PC-3 (cell line): ENCODE results near the gene GSX2.

ENCODE experiments used
- CTCF ChIP-seq: fragments of 300-600 bp; sonication (generic); conservative IDR thresholded peaks from 2 replicates; pipeline ENCODE4 v1.5.1; 2017; ENCODE audit warnings: antibody characterized with exemption, low read depth, mild to moderate bottlenecking, low read length
- EZH2 ChIP-seq: fragments of 300-600 bp; sonication (generic); IDR thresholded peaks from one replicate; pipeline ENCODE4 v1.6.1; 2017; ENCODE audit warnings: antibody characterized with exemption, mild to moderate bottlenecking, low read length; ENCODE audit not compliant: unreplicated experiment

- TF ChIP-seq CTCF: no peak
- no peak for TF ChIP-seq EZH2
Observed at GRCh38 chr4:54098375-54098774, 1.6 kb upstream of the GSX2 start.
